Measurements from ENCODE around the gene C17orf78.
A peak's percentile ranks its signal among the peaks of the same experiment; 100 is the strongest.

The C17orf78 gene

DNA sequence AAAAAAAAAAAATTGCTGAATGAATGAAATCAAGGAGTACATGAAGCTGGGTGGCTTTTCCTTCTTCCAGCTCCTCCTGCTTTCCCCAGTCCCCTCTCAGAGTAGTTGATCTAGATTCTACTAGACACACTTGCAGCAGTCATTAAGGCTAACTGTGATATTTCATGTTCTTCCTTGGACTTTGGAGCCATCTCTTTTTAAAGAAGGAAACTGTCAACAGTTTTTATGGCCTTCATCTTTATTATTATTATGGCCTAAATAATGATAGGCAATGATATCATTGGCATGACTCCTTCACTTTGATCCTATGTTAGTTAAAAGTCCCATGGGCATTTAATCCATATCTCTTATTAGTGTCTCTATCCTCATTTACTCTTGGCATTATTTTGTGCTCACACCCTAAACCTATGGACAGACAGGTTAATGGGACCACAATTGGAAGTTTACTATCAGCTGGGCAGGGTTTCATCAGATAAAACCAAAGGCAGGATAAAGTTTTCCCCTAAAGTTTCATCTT lies 9.7 kb downstream of the C17orf78 start:
- Histone ChIP-seq H3K36me3 (ENCODE audit: control insufficient read depth in 1 of 2, insufficient read depth in 2 of 2, low read depth in 1 of 2, low read length in 2 of 2) (no peaks in the 10 kb centered on the region), H3K23ac (ENCODE audit: low read length in 2 of 2) (no peak overlapping the region), H2BK15ac (ENCODE audit: low read depth, poor library complexity, severe bottlenecking) (no peak overlapping the region), H3K4ac (ENCODE audit: low read depth in 1 of 2, low read length in 2 of 2) (no peak overlapping the region), H4K91ac (ENCODE audit: low read length) (no peak overlapping the region), H2BK12ac (ENCODE audit: low read length in 2 of 2) (no peak overlapping the region), H3K14ac (ENCODE audit: low read length in 2 of 2) (no peak overlapping the region), H3K27me3 (ENCODE audit: control insufficient read depth in 1 of 2, insufficient read depth in 1 of 2, low read length in 2 of 2) (no peaks in the 10 kb centered on the region), H3K18ac (ENCODE audit: low read depth in 1 of 2, low read length in 2 of 2) (no peak overlapping the region), H2BK120ac (ENCODE audit: low read depth, low read length) (no peak overlapping the region), H3K4me1 (ENCODE audit: control insufficient read depth, insufficient read depth, low read depth, low read length) (peaks cover 3% of the 10 kb centered on the region), H2AFZ (ENCODE audit: low read depth, low read length) (no peak overlapping the region), H3K79me1 (replicated peaks; ENCODE audit: low read length, poor library complexity, severe bottlenecking) (peaks cover 7% of the 10 kb centered on the region), H3K9me3 (ENCODE audit: control insufficient read depth, low read length) (no peaks in the 10 kb centered on the region), H2BK5ac (ENCODE audit: low read depth, low read length, poor library complexity, severe bottlenecking) (no peak overlapping the region), H3K4me2 (ENCODE audit: low read length, poor library complexity, severe bottlenecking) (no peak overlapping the region), H3K4me3 (ENCODE audit: insufficient read depth in 1 of 2, low read depth in 1 of 2, low read length in 2 of 2) (no peak overlapping the region), H3K9ac (ENCODE audit: low read length) (no peak overlapping the region), H4K8ac (ENCODE audit: low read length) (no peak overlapping the region), H2AK5ac (ENCODE audit: low read length, severe bottlenecking) (no peak overlapping the region), H3K27ac (ENCODE audit: low read length, poor library complexity, severe bottlenecking) (no peak overlapping the region)
- no peak for DNase-seq

DNA sequence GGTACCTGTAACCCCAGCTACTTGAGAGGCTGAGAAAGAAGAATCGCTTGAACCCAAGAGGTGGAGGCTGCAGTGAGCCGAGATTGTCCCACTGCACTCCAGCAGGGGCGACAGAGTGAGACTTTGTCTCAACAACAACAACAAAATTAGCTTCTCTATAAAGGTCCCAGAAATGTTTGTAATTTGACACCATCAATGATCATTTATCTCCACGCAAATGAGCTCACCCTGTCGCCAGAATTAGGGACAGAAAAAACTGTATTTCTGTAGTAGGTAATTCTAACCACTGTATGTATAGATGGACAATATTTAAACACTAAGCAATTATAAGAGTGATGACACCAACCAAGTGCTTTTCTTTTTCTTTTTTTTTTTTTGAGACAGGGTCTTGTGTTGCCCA lies 10.7 kb downstream of the C17orf78 start:
- no peak overlapping the region for H2BK12ac ChIP-seq (ENCODE audit: low read length in 2 of 2)
- H4K91ac ChIP-seq (ENCODE audit: low read length), result no peak overlapping the region
- H2BK15ac ChIP-seq (ENCODE audit: low read depth, poor library complexity, severe bottlenecking), result no peak overlapping the region
- H3K27ac ChIP-seq (ENCODE audit: low read length, poor library complexity, severe bottlenecking), result no peak overlapping the region
- no peak overlapping the region for H2BK120ac ChIP-seq (ENCODE audit: low read depth, low read length)
- H4K8ac ChIP-seq (ENCODE audit: low read length), result no peak overlapping the region
- no peak overlapping the region for H3K9ac ChIP-seq (ENCODE audit: low read length)
- no peak overlapping the region for H3K18ac ChIP-seq (ENCODE audit: low read depth in 1 of 2, low read length in 2 of 2)
- H3K4me3 ChIP-seq (ENCODE audit: insufficient read depth in 1 of 2, low read depth in 1 of 2, low read length in 2 of 2), result no peak overlapping the region
- H3K4me2 ChIP-seq (ENCODE audit: low read length, poor library complexity, severe bottlenecking), result no peak overlapping the region
- H3K14ac ChIP-seq (ENCODE audit: low read length in 2 of 2), result no peak overlapping the region
- no peak overlapping the region for H3K4ac ChIP-seq (ENCODE audit: low read depth in 1 of 2, low read length in 2 of 2)
- no peak overlapping the region for H3K23ac ChIP-seq (ENCODE audit: low read length in 2 of 2)
- no peaks in the 10 kb centered on the region for H3K9me3 ChIP-seq (ENCODE audit: control insufficient read depth, low read length)
- DNase-seq, result no peak
- no peak overlapping the region for H2AFZ ChIP-seq (ENCODE audit: low read depth, low read length)
- no peak overlapping the region for H2BK5ac ChIP-seq (ENCODE audit: low read depth, low read length, poor library complexity, severe bottlenecking)
- peaks cover 7% of the 10 kb centered on the region for H3K79me1 ChIP-seq (replicated peaks; ENCODE audit: low read length, poor library complexity, severe bottlenecking)
- no peak overlapping the region for H2AK5ac ChIP-seq (ENCODE audit: low read length, severe bottlenecking)
- H3K4me1 ChIP-seq (ENCODE audit: control insufficient read depth, insufficient read depth, low read depth, low read length), result peaks cover 6% of the 10 kb centered on the region
- no peaks in the 10 kb centered on the region for H3K36me3 ChIP-seq (ENCODE audit: control insufficient read depth in 1 of 2, insufficient read depth in 2 of 2, low read depth in 1 of 2, low read length in 2 of 2)
- 88% methylated on average over 3 of the region's 5 CpGs for WGBS
- H3K27me3 ChIP-seq (ENCODE audit: control insufficient read depth in 1 of 2, insufficient read depth in 1 of 2, low read length in 2 of 2), result no peaks in the 10 kb centered on the region

DNA sequence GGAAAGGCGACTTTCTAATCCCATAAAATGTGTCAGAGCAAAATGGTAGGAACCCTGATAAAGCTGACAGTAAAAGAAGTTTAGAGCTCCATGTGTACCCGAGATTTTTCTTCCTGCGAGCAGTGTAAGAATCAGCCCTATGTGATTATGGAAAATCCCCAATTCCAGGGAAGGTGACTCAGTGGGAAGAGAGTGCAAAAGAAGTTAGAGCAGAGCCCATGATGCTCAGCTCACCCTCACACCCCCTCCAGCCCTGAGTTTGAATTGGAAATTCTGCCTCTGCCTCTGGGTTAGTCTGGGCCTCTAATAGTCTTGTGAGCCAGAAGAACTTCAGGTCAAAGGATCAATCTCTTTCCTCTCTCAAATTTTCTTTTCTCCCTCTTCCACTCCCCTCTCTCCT lies 12.5 kb downstream of the C17orf78 start:
- peaks cover 7% of the 10 kb centered on the region for H3K79me1 ChIP-seq (replicated peaks; ENCODE audit: low read length, poor library complexity, severe bottlenecking)
- WGBS, result 88% methylated on average over 3 of the region's 3 CpGs
- no peak overlapping the region for H4K8ac ChIP-seq (ENCODE audit: low read length)
- DNase-seq, result peak; percentile 49
- no peaks in the 10 kb centered on the region for H3K36me3 ChIP-seq (ENCODE audit: control insufficient read depth in 1 of 2, insufficient read depth in 2 of 2, low read depth in 1 of 2, low read length in 2 of 2)
- no peaks in the 10 kb centered on the region for H3K27me3 ChIP-seq (ENCODE audit: control insufficient read depth in 1 of 2, insufficient read depth in 1 of 2, low read length in 2 of 2)
- H3K4me2 ChIP-seq (ENCODE audit: low read length, poor library complexity, severe bottlenecking), result no peak overlapping the region
- peak overlapping the region; percentile 65 for H3K27ac ChIP-seq (ENCODE audit: low read length, poor library complexity, severe bottlenecking)
- H2BK12ac ChIP-seq (ENCODE audit: low read length in 2 of 2), result no peak overlapping the region
- peaks cover 5% of the 10 kb centered on the region for H3K4me1 ChIP-seq (ENCODE audit: control insufficient read depth, insufficient read depth, low read depth, low read length)
- H2AK5ac ChIP-seq (ENCODE audit: low read length, severe bottlenecking), result no peak overlapping the region
- H2AFZ ChIP-seq (ENCODE audit: low read depth, low read length), result no peak overlapping the region
- no peak overlapping the region for H3K4ac ChIP-seq (ENCODE audit: low read depth in 1 of 2, low read length in 2 of 2)
- peak overlapping the region in 1 of 2 experiments; percentile 15 for H3K4me3 ChIP-seq (ENCODE audit: insufficient read depth in 1 of 2, low read depth in 1 of 2, low read length in 2 of 2)
- H3K23ac ChIP-seq (ENCODE audit: low read length in 2 of 2), result no peak overlapping the region
- H3K18ac ChIP-seq (ENCODE audit: low read depth in 1 of 2, low read length in 2 of 2), result no peak overlapping the region
- peak overlapping the region; percentile 70 for H3K9ac ChIP-seq (ENCODE audit: low read length)
- H2BK120ac ChIP-seq (ENCODE audit: low read depth, low read length), result no peak overlapping the region
- no peak overlapping the region for H2BK5ac ChIP-seq (ENCODE audit: low read depth, low read length, poor library complexity, severe bottlenecking)
- no peak overlapping the region for H3K14ac ChIP-seq (ENCODE audit: low read length in 2 of 2)
- H3K9me3 ChIP-seq (ENCODE audit: control insufficient read depth, low read length), result no peaks in the 10 kb centered on the region
- H4K91ac ChIP-seq (ENCODE audit: low read length), result no peak overlapping the region
- no peak overlapping the region for H2BK15ac ChIP-seq (ENCODE audit: low read depth, poor library complexity, severe bottlenecking)

DNA sequence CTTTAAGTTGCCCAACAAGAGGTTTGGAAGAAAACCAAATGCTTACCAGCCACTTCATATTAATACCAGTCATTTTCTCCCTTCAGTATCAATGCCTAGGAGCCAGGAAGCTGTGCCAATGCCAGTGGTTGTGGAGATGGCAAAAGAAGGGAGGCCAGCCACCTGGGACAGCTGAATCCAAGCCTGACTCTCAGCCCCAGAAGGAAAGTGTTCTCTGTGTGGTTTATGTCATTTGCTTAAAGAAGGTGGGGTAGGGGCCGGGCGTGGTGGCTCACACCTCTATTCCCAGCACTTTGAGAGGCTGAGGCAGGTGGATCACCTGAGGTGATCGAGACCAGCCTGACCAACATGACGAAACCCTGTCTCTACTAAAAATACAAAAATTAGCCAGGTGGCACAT lies 13.4 kb downstream of the C17orf78 start:
- Histone ChIP-seq H3K23ac (ENCODE audit: low read length in 2 of 2) (no peak overlapping the region), H2BK120ac (ENCODE audit: low read depth, low read length) (no peak overlapping the region), H3K14ac (ENCODE audit: low read length in 2 of 2) (no peak overlapping the region), H2AK5ac (ENCODE audit: low read length, severe bottlenecking) (no peak overlapping the region), H3K9me3 (ENCODE audit: control insufficient read depth, low read length) (no peaks in the 10 kb centered on the region), H3K27ac (ENCODE audit: low read length, poor library complexity, severe bottlenecking) (no peak overlapping the region), H3K18ac (ENCODE audit: low read depth in 1 of 2, low read length in 2 of 2) (no peak overlapping the region), H3K9ac (ENCODE audit: low read length) (no peak overlapping the region), H3K4me3 (ENCODE audit: insufficient read depth in 1 of 2, low read depth in 1 of 2, low read length in 2 of 2) (no peak overlapping the region), H2BK15ac (ENCODE audit: low read depth, poor library complexity, severe bottlenecking) (no peak overlapping the region), H2AFZ (ENCODE audit: low read depth, low read length) (no peak overlapping the region), H3K79me1 (replicated peaks; ENCODE audit: low read length, poor library complexity, severe bottlenecking) (peaks cover 7% of the 10 kb centered on the region), H3K4me1 (ENCODE audit: control insufficient read depth, insufficient read depth, low read depth, low read length) (peaks cover 5% of the 10 kb centered on the region), H2BK5ac (ENCODE audit: low read depth, low read length, poor library complexity, severe bottlenecking) (no peak overlapping the region), H3K4me2 (ENCODE audit: low read length, poor library complexity, severe bottlenecking) (no peak overlapping the region), H3K36me3 (ENCODE audit: control insufficient read depth in 1 of 2, insufficient read depth in 2 of 2, low read depth in 1 of 2, low read length in 2 of 2) (no peaks in the 10 kb centered on the region), H2BK12ac (ENCODE audit: low read length in 2 of 2) (no peak overlapping the region), H3K4ac (ENCODE audit: low read depth in 1 of 2, low read length in 2 of 2) (no peak overlapping the region), H4K91ac (ENCODE audit: low read length) (no peak overlapping the region), H4K8ac (ENCODE audit: low read length) (no peak overlapping the region), H3K27me3 (ENCODE audit: control insufficient read depth in 1 of 2, insufficient read depth in 1 of 2, low read length in 2 of 2) (no peaks in the 10 kb centered on the region)
- no peak for DNase-seq
- 100% methylated on average over 2 of the region's 4 CpGs for WGBS

All from mesenchymal stem cell (in vitro differentiated cells and primary cell).